HG02610 (cell line): ENCODE measurements around the gene WASF2.
"Not testable (repeated sequence)": the region's sequence is repeated elsewhere in the genome, so short reads cannot be mapped to it uniquely, and the experiment has no call there.

ENCODE experiments used
- ATAC-seq: cut with Tn5 transposase; IDR thresholded peaks from one replicate; pipeline ENCODE4 v1.9.1; 2021; ENCODE audit warnings: mild to moderate bottlenecking, moderate library complexity; ENCODE audit not compliant: unreplicated experiment

Gene WASF2

DNA sequence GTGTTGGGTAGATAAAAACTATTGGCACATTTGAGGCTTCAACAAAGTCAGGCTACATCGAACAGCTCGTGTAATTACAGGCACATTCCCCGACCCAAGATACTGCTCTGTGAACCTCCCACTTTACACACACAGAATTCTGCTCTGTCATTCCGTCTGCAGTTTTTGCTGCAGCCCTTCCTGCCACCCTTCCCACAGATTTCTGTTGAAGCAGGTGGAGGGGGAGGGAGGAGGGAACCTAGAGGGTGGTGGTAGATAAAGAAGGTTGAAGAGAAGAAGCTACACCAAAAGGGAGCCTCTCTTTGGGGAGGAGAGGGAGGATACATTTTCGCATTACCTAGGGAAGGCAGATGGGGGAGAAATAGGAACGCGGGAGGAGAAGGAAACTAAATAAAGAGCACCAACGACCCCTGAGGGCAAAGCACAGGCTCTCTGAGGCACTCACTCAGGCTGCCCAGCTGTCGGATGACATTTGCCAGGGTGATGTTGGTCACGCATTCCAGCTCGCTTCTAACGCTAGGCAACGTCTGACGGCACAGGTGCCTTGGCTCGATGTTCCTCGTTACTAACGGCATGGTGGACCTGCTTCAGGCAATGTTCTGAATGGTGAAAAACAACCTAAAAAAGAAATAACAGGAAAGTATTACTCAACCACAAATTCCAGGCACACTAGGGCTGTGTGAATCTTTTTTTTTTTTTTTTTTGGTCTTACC lies 61.5 kb downstream of the WASF2 start:
- no peak for ATAC-seq

DNA sequence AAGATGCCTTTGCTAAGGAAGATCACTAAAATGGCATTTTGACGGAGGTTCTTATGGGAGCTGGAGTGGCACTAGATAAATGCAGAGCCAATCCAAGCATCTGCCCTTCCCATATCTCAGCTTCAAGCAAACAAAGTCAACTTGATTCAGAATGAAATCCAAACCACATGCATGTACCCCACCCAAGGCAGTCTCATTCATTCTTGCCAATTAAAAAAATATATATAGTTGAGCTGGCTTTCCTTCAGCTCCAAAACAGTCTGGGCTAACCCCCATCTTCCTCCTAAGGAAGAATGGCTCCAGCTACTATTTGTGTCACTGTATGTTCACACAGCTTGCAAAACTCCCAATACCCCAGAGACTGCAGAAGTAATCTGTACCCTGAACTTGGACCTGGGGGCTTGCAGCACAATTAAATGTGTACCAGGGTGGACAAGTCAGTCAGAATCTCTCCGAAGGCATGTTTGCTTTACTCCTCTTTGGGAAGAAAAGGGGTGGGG lies 62.1 kb downstream of the WASF2 start:
- ATAC-seq: no peak

DNA sequence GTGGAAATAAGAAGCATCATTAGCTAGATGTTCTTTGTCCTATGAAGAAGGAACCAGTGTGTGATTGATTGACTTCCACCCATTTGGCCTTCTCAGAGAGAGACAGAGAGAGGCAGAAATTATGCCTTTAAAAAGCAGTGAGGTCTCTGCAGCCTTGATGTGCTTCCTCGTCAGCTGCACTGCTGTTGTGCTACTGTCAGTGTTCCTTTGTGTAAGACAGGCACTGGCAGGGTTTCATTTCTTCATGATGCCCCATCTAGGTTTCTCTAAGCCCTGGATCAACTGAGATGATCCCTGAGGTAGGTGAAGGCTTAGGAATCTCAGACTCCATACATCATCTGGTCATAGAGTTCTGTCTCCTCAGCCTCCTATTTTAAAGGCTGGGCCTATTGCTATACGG lies 62.6 kb downstream of the WASF2 start:
- no peak for ATAC-seq

DNA sequence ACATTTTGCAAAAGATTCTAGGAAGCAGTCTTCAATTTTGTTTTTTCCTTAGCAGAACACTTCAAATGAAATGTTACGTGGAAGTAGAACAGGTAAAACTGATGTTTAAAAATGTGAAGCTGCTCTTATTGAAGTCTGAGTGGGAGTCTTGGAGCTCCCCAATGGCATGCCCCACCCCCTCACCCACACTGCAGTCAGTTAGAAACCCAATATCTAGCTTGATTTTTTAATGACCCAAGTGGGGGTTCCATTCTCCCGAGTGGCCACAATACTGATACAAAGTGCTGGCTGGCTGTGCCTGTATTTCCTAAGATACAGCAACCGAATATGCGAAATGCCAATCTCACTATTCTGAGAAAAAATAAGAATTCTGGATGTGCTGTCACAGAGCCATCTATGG lies 66.3 kb downstream of the WASF2 start:
- ATAC-seq: no peak

DNA sequence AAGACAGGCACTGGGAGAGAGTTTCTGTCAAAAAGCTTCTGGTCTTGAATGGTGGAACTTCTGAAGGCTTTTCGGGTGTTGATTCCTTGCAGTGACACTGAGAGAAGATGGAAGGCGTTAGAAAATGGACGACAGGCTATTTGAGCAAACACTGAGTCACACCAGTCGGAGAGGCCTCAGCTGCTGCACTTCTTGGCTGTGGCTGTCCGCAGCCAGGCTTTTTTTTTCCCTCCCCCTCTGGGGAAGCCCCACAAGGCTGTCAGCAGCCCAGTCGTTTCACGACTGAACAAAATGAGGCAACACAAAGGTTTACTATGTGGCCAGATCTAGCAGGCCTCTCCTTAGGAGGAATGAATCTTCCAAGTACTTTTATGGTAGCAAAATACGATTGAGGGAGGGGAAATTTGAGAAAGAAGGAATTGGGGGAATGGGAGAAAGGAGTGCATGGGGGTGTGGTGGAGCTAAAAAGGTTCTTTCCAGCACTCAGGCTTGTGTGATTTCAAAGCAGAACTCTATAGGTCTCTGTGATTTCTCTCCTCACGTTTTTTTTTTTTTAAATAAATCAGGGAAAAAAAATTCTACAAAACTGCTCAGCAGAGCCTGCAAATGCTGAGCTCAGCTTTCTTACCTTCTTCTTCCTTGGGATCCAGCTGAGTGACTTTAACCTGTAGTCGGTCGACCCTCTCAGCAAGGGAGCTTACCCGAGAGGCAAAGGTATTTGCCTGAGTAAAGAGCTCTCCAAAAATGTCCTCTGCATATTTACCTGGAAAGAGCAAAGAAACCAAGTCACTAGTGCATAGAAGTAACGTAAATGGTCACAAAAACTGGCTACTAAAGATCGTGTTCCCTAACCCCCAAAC lies 71.4 kb downstream of the WASF2 start:
- no peak for ATAC-seq

DNA sequence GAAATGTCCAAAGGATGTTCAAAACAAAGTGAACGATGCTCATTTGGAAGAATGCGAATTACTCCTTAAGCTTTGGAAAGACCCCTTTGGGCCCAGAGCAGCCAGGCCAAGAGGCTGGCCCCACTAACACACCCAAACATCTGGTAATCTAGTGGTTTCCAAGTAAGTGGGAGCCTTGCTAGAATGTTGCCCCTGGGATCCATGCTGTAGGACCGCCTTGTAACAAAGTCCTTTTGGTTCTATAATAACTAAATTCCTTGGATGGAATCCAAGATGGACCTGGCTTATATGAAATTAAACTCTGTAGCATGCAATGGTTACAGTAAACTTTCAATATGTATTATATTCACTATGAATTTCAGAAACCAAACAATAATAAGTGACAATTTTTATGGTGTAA lies 72.3 kb downstream of the WASF2 start:
- no peak for ATAC-seq

DNA sequence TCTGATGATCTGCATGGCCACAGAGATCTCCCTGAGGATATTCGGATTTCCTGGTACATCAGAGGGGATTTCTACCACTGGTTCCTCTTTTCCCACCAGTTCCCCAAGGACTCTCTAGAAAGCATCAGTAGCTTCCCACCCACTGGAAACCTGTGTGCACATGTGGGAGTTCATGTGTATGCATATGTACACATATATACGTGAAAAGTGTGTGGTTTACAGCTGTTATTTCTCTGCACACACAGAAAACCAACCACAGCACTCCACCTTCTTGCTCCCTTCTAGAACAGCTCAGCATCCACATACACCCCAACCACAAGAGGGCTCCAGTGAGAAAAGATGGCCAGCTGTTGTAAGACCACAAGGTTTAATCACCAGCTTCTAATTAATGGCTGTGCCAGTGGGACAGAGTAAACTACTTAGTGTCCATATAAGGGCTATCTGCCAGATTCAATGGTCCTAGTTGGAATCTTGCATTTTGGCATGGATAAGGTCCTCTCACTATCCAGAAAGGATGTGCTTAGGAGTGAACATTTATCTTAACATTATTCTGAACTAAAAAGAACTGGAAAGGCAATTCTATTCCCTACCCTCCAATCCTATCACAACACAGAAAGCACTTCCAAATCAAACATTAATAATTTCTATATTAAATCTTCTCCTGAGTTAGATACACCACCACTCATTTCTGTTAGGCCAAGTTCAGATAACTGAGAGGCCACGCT lies 73.4 kb downstream of the WASF2 start:
- peak; percentile 53 for ATAC-seq

DNA sequence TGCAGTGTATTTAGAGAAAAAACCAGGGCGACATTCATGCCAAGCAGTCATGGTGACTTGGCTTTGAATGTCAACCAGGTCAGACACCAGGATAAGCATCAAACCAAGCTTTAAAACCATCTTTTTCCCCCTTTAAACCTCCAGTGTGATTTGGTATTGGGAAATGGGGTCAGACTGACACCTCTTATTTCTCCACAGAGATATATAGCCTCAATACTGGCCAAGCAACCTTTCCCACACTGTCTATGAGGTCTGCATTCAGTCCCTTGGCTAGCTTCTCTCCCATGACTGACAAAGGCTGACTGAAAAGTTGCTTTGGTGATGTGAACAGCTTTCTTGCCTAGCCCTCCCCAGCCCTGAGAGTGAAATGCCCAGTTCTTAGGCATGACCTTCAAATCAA lies 75.9 kb downstream of the WASF2 start:
- ATAC-seq: no peak

DNA sequence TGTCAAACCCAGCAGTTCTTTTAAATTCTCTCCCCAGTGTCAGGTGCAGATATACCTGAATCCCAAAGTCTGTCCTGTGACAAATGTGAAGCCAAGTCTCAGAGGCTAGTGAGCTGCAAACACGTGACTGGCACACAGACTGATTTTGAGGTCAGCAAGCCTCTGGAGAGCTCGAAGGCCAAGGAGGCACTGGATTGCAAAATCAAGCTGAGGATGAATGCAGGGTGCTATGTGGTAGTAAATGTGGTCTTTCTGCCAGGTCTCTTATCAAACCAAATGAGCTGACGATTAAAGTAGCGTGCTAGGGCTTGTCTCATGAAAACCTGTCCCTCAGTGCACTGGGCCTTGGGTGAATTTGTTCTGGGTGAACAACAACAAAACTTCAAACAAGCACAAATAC lies 77.0 kb downstream of the WASF2 start:
- ATAC-seq: no peak

DNA sequence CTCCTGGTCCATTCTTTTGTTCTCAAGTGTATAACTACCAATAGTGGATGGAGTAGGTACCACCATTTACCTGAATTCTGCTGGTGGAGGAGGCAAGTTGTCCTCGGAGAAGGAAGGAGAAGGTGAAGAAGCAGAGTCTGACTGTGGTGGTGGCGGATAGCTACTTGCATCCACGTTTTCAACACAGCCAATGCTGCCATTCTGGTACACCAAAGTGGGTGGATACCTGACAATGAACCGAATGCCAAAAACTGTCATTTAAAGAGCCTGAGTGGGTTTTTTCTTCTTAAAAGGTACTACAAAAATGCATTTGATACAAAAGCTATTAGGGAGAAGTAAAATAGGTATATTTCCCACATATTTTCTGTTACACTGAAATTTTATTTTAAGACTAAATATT lies 77.5 kb downstream of the WASF2 start:
- no peak for ATAC-seq

DNA sequence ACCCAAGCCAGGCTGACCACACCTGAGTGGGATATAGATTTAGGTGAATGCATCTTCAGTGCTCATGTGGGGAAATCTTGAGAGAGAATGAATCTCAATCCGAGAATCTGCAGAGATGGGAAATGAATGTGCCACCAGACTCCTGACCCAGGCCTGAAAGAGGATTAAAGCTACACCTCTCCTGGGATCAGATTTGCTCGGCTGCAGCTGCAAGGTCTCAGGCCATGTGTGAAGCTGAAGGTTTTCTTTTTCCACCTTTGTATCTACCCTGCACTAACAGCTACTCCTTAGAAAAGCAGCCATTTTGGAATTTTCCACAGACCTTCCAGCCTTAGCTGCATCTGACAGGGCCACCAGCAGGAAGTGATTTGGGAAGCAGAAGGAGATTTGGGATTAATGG lies 79.3 kb downstream of the WASF2 start:
- ATAC-seq: no peak

DNA sequence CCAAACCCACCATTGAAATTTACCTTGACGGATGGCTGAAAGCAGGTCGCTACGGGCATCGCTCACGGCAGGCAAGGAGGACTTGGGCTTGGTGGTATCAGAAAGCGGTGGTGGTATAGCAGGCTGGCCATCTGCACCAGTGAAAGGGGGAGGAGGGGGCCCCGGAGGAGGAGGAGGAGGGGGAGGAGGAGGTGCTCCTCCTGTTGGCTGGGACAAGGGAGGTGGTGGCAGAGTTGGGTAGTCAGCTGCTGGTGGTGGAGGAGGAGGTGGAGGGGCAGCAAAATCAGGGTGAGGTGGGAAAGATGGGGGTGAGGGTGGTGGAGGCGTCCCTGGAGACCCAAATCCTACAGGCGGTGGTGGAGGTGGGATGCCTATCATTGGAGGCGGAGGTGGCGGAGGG lies 80.3 kb downstream of the WASF2 start:
- no peak for ATAC-seq

DNA sequence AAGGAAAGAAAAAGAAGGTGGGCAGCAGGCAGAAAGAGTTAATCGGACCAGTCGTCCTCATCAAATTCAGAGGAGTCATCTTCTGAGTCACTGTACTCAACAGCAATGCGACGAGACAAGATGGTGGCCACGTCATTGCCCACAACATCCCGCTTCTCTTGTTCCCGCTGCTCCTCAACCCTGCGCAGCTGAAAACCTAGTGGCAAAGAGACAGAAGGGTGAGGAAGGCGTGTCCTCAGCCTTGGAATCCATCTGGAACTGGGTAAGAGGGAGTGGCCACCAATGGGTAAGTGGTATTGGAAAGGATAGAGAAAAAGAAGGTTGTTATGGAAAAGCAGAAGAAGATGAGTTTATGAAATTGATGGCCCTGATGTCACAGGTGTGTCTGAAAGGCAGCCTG lies 81.8 kb downstream of the WASF2 start:
- ATAC-seq: no peak

DNA sequence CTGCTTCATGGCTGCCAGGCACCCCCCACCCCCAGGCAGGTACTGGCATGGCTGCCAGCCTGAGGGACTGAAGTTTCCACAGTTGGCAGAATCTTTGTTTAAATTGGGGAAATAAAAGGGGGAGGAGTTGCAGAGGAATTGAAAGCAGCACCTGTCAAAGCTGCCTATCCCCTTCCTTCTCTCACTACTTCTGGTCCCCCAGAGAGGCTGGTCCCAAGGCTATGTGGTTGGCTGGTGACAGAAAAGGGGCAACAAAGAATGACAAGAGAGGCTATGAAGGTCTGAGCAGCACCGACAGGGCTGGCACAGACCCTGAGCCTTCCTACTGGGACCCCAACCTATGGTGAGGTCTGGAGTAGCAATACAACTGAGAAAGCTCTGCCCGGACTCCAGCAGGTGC lies 83.2 kb downstream of the WASF2 start:
- ATAC-seq: not testable (repeated sequence)

DNA sequence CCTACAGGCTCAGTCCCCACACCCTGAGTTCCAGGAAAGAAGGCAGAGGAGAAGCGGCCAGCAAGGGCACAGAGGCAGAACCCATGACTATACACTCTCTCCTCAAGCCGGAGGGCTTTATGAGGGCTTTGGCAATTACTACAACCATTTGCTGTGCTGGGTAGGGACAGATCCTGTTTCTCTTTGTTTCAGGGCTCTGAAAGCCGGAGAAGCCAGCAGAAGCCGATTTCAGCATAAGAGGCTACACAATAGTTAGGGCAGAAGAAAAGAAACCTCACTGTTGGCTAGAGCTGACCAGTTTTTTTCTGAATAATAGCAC lies 83.6 kb downstream of the WASF2 start:
- no peak for ATAC-seq

DNA sequence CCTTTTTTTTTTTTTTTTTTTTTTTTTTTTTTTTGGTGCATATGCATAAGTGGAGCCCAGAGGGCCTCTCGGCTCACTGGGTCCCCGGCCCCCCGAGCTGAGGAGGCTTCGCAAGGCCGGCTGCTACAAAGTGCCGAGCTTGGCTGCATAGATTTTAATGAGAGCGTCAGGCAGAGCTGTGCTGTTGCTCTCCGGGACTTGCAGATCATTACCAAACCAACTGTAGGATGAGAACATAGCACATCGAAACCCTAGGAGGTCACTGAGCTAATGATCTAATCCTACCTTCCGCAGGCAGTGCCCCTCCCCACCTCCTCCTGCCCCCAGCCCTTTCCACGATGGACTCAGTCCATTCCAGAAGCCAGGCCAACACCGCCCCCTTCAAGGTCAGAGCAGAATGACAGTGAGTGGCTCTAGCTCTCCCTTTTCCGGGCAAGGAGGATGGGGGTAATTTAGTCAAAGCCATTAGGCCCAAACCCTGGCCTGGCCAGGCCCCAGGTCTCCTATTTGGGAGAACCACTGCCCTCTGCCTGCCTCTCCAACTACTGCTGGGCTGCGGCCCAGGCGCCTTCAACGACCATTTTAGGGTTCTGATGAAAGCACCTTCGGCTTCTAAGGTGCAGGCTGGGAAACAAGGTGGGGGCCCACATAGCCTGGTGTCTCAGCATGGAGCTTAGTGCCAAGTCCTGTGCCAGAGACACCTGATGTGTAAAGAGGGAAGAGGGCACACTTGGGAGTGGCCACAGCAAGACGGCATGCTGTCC lies 84.2 kb downstream of the WASF2 start:
- not testable (repeated sequence) for ATAC-seq

DNA sequence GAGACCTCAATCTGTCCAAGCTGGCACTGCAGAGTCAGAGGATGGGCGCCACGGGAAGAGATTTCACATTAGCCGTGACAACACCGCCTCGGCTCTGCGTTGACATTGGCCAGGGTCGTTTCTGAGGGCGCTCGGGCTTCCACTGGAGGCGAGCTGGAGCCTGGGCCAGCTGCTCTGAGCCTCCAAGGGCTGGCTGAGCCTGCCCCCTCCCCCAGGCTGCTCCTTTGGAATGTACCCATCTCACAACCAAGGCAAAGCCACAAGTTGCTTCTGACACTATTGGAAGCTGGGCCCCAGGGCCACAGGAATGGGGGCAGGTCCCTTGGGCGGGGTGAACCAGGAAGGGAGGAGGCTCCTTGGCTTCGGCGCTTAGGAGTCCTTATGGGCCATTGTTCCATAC lies 84.9 kb downstream of the WASF2 start:
- no peak for ATAC-seq

DNA sequence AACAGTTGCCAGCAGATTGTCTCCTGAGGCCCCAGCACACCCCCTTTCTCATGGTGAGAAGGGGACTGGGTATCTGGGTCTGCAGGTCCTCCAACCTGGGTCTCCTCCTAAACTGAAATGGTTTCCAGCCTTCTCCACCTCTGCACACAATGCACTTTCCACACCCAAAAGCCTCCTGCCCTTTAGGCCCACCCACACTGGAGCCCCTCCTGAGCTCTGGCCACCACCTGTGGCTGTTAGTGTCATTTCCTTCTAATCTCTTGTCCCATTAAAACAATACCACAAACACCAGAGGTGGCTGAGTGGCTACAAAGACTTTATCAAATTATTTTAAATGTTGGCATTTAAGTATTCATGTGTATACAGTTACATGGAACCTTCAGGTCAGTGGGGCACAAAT lies 86.0 kb downstream of the WASF2 start:
- no peak for ATAC-seq

DNA sequence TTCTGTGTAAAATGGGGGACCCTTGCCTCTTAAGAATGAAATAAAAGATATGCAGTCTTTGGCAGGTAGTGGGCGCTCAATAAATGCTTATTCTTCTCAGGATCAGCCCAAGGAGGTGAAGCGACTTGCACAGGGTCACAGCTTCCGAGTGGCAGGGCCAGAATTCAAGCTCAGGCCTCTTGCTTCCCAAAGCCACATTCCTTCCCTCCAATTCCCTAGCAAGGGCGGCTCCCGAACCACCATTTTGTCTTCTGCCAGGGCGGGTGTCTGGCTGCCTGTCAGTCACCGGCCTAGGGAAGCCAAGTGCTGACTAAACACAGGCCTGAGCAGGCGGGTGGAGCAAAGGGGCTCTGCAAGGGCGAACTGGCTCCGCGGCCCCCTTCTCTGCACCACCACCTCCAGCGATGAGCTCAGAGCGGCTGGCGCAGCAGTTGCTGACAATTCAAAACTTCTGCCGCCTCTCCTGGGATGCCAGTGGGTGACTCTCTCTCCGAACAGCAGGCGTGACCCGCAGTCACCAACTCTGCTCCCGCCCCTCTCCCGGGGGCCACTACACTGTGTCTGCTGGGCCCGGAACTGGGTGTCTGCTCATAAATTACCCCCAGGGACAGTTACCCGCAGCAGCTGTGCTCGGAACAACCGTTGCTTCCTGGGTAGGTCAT lies 86.8 kb downstream of the WASF2 start:
- ATAC-seq: no peak

DNA sequence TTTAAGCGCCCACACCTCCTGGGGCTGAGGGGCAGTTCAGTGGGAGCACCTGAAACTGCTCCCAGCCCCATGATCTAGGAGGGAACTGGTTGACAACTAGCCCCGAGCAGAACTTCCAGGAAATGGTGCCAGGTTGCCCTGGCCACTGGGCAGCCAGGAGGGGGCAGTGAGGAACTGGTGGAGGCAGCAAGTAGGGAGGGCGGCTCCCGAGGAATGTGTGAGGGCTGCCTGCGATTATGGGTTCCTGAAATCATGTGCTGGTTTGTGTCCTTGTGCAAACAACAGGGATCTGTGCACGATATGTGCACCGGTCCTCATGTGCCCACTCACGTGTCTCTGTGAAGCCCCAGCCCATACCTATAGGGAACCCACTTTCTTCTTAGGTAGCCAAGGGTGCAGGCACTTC lies 87.6 kb downstream of the WASF2 start:
- no peak for ATAC-seq

DNA sequence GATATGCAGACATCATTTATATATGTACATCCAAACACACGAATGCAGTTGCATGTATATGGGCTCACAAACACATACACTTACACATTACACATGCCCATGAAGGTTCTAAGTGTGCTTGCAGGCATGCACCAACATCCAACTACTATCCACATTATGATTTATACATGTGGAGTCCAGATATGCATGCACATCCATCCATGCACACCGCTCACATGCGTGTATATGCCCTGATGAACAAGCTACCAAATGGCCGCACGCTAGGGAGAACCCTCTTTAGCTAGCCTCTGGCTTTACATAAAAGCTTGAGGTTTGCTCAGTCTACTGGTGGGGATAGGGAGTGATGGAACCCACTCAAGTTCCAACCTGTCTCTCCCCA lies 89.0 kb downstream of the WASF2 start:
- no peak for ATAC-seq
